ENCODE measurements around the gene WARS2. TPM values are rescaled to one million over a fixed set of nuclear protein-coding genes. Genes with fewer than 3 reads are reported as not detected.
A peak's percentile ranks its signal among the peaks of the same experiment; 100 is the strongest.
"Not testable (repeated sequence)": the region's sequence is repeated elsewhere in the genome, so short reads cannot be mapped to it uniquely, and the experiment has no call there.

The WARS2 gene
- total and polyA plus RNA-seq, 7 donors: 3.4 to 10.8 (median 7.8) TPM

- DNase-seq: no peak
- 41 to 64% (median 44%) methylated on average over 3 of the region's 3 CpGs for WGBS, 3 donors
- Histone ChIP-seq H3K9me3 (no peaks in the 10 kb centered on the region), H3K36me3 (ENCODE audit: insufficient read depth in 1 of 2, low read depth in 1 of 2) (no peaks in the 10 kb centered on the region), H3K4me1 (peaks cover 12% of the 10 kb centered on the region), H3K4me3 (no peak overlapping the region), H3K27me3 (ENCODE audit: insufficient read depth in 3 of 3, low read length in 2 of 3) (no peaks in the 10 kb centered on the region), H3K27ac (no peak overlapping the region)
- no peak for TF ChIP-seq CTCF (IDR thresholded peaks at IDR 0.05)
- intact Hi-C loops (cut with DNase I): no loop called here
- ATAC-seq: no peak
These were observed 4.1 kb downstream of the WARS2 start for GRCh38 chr1:119136401-119136800.

GRCh38 chr1:119133987-119134386 lies 6.5 kb downstream of the WARS2 start:
- 74 to 91% (median 89%) methylated on average over 1 of the region's 1 CpG for WGBS, 3 donors
- Histone ChIP-seq H3K9me3 (no peaks in the 10 kb centered on the region), H3K27me3 (ENCODE audit: insufficient read depth in 3 of 3, low read length in 2 of 3) (no peaks in the 10 kb centered on the region), H3K27ac (no peak overlapping the region), H3K4me1 (no peaks in the 10 kb centered on the region), H3K4me3 (no peak overlapping the region), H3K36me3 (ENCODE audit: insufficient read depth in 1 of 2, low read depth in 1 of 2) (no peaks in the 10 kb centered on the region)
- intact Hi-C loops (cut with DNase I): no loop called here
- ATAC-seq: no peak
- no peak for TF ChIP-seq CTCF (IDR thresholded peaks at IDR 0.05)
- no peak for DNase-seq

GRCh38 chr1:119132179-119132578 lies 8.3 kb downstream of the WARS2 start:
- no peaks in the 10 kb centered on the region for H3K36me3 ChIP-seq (ENCODE audit: insufficient read depth in 1 of 2, low read depth in 1 of 2)
- H3K27ac ChIP-seq: no peak overlapping the region
- no peaks in the 10 kb centered on the region for H3K27me3 ChIP-seq (ENCODE audit: insufficient read depth in 3 of 3, low read length in 2 of 3)
- H3K4me1 ChIP-seq: no peaks in the 10 kb centered on the region
- intact Hi-C loops (cut with DNase I): no loop called here
- peak in 1 of 2 donors; percentile 67 for DNase-seq
- no peaks in the 10 kb centered on the region for H3K9me3 ChIP-seq
- no peak for TF ChIP-seq CTCF (IDR thresholded peaks at IDR 0.05)
- no peak overlapping the region for H3K4me3 ChIP-seq
- WGBS, 3 donors: 52 to 64% (median 53%) methylated on average over 3 of the region's 3 CpGs
- ATAC-seq: peak in 1 of 4 donors; percentile 41

- intact Hi-C loops (cut with DNase I): no loop called here
- WGBS, 3 donors: 96 to 98% (median 97%) methylated on average over 1 of the region's 1 CpG
- Histone ChIP-seq H3K4me3 (no peak overlapping the region), H3K9me3 (no peaks in the 10 kb centered on the region), H3K4me1 (no peaks in the 10 kb centered on the region), H3K27me3 (ENCODE audit: insufficient read depth in 3 of 3, low read length in 2 of 3) (no peaks in the 10 kb centered on the region), H3K36me3 (ENCODE audit: insufficient read depth in 1 of 2, low read depth in 1 of 2) (no peaks in the 10 kb centered on the region), H3K27ac (no peak overlapping the region)
- ATAC-seq (no peak), DNase-seq (no peak)
- no peak for TF ChIP-seq CTCF (IDR thresholded peaks at IDR 0.05)
These were observed 14.6 kb downstream of the WARS2 start for GRCh38 chr1:119125874-119126273.

GRCh38 chr1:119124764-119125163 lies 15.7 kb downstream of the WARS2 start:
- H3K27ac ChIP-seq: no peak overlapping the region
- TF ChIP-seq CTCF (IDR thresholded peaks at IDR 0.05): no peak
- no peaks in the 10 kb centered on the region for H3K36me3 ChIP-seq (ENCODE audit: insufficient read depth in 1 of 2, low read depth in 1 of 2)
- no peak overlapping the region for H3K4me3 ChIP-seq
- H3K4me1 ChIP-seq: no peaks in the 10 kb centered on the region
- 83 to 90% (median 84%) methylated on average over 3 of the region's 3 CpGs for WGBS, 3 donors
- ATAC-seq: no peak
- no peaks in the 10 kb centered on the region for H3K27me3 ChIP-seq (ENCODE audit: insufficient read depth in 3 of 3, low read length in 2 of 3)
- no peaks in the 10 kb centered on the region for H3K9me3 ChIP-seq
- DNase-seq: no peak
- intact Hi-C loops (cut with DNase I): no loop called here

GRCh38 chr1:119121872-119122271 lies 18.6 kb downstream of the WARS2 start:
- H3K27me3 ChIP-seq (ENCODE audit: insufficient read depth in 3 of 3, low read length in 2 of 3); DNase-seq; ATAC-seq; H3K9me3 ChIP-seq; H3K4me1 ChIP-seq; H3K27ac ChIP-seq; H3K4me3 ChIP-seq; intact Hi-C loops (cut with DNase I); H3K36me3 ChIP-seq (ENCODE audit: insufficient read depth in 1 of 2, low read depth in 1 of 2): not testable (repeated sequence)
- 80 to 89% (median 86%) methylated on average over 1 of the region's 1 CpG for WGBS, 3 donors
